HG02610 (cell line): ENCODE results near the gene ELN.
"Not testable (repeated sequence)": the region's sequence is repeated elsewhere in the genome, so short reads cannot be mapped to it uniquely, and the experiment has no call there.

Source experiments
- ATAC-seq: cut with Tn5 transposase; IDR thresholded peaks from one replicate; pipeline ENCODE4 v1.9.1; 2021; ENCODE audit warnings: mild to moderate bottlenecking, moderate library complexity; ENCODE audit not compliant: unreplicated experiment

Gene ELN

GRCh38 chr7:74040791-74041520 lies 13.0 kb downstream of the ELN start:
- no peak for ATAC-seq

GRCh38 chr7:74042746-74043522 lies 15.0 kb downstream of the ELN start:
- no peak for ATAC-seq

GRCh38 chr7:74043523-74043951 lies 15.6 kb downstream of the ELN start:
- no peak for ATAC-seq

- ATAC-seq, result no peak
Measured at GRCh38 chr7:74044366-74045350, 16.7 kb downstream of the ELN start.

GRCh38 chr7:74046581-74046980 lies 18.6 kb downstream of the ELN start:
- not testable (repeated sequence) for ATAC-seq

GRCh38 chr7:74047804-74048380 lies 19.9 kb downstream of the ELN start:
- no peak for ATAC-seq

GRCh38 chr7:74048999-74049599 lies 21.1 kb downstream of the ELN start:
- ATAC-seq, result no peak

- ATAC-seq, result no peak
Measured at GRCh38 chr7:74049997-74050798, 22.2 kb downstream of the ELN start.

GRCh38 chr7:74051193-74051592 lies 23.2 kb downstream of the ELN start:
- no peak for ATAC-seq

- no peak for ATAC-seq
Measured at GRCh38 chr7:74051629-74052410, 23.8 kb downstream of the ELN start.

GRCh38 chr7:74052628-74053027 lies 24.7 kb downstream of the ELN start:
- ATAC-seq, result no peak

GRCh38 chr7:74053589-74054186 lies 25.7 kb downstream of the ELN start:
- ATAC-seq, result no peak

GRCh38 chr7:74056096-74056915 lies 28.3 kb downstream of the ELN start:
- ATAC-seq, result no peak

GRCh38 chr7:74057216-74057925 lies 29.4 kb downstream of the ELN start:
- no peak for ATAC-seq

GRCh38 chr7:74057987-74058386 lies 30.0 kb downstream of the ELN start:
- no peak for ATAC-seq

GRCh38 chr7:74058486-74058885 lies 30.5 kb downstream of the ELN start:
- ATAC-seq, result no peak

- no peak for ATAC-seq
Measured at GRCh38 chr7:74059037-74059436, 31.1 kb downstream of the ELN start.
